ENCODE data around the gene ZC3H8.

Gene ZC3H8

GRCh38 chr2:112162956-112163355 lies 91.9 kb downstream of the ZC3H8 start:
- DNase-seq = no peak

- no peak for DNase-seq
Observed at GRCh38 chr2:112162341-112162740, 92.5 kb downstream of the ZC3H8 start.

Data from NCI-H748 treated with DMSO at 0.1 percent for 48 hours (cell line).